HEK293T (cell line): ENCODE data around the gene ATP9A.

Experiments used
- BHLHE40 ChIP-seq: fragments of 450-650 bp; IDR thresholded peaks from 2 replicates; pipeline ENCODE4 v1.6.1; 2016; ENCODE audit warnings: mild to moderate bottlenecking, moderate library complexity, borderline replicate concordance
- CTBP1 ChIP-seq: fragments of 450-650 bp; IDR thresholded peaks from 2 replicates; pipeline ENCODE4 v1.6.1; 2016; ENCODE audit warnings: borderline replicate concordance
- FOXA1 ChIP-seq: fragments of 450-650 bp; IDR thresholded peaks from 2 replicates; pipeline ENCODE4 v1.6.1; 2016; ENCODE audit warnings: mild to moderate bottlenecking
- FOXK2 ChIP-seq: fragments of 450-650 bp; IDR thresholded peaks from 2 replicates; pipeline ENCODE4 v1.6.1; 2016; ENCODE audit warnings: mild to moderate bottlenecking
- FOXM1 ChIP-seq: fragments of 450-650 bp; IDR thresholded peaks from 2 replicates; pipeline ENCODE4 v1.6.1; 2017; ENCODE audit warnings: mild to moderate bottlenecking, borderline replicate concordance
- HDGF ChIP-seq: fragments of 450-650 bp; IDR thresholded peaks from 2 replicates; pipeline ENCODE4 v1.6.1; 2017; ENCODE audit warnings: antibody characterized with exemption, borderline replicate concordance
- L3MBTL2 ChIP-seq: fragments of 450-650 bp; conservative IDR thresholded peaks from 2 replicates; pipeline ENCODE4 v1.6.1; 2016; ENCODE audit warnings: mild to moderate bottlenecking
- LEF1 ChIP-seq: fragments of 450-650 bp; IDR thresholded peaks from 2 replicates; pipeline ENCODE4 v1.6.1; 2017; ENCODE audit warnings: mild to moderate bottlenecking, borderline replicate concordance
- NFRKB ChIP-seq: fragments of 450-650 bp; IDR thresholded peaks from 2 replicates; pipeline ENCODE4 v1.6.1; 2016; ENCODE audit warnings: mild to moderate bottlenecking, moderate library complexity
- PKNOX1 ChIP-seq: fragments of 450-650 bp; IDR thresholded peaks from 2 replicates; pipeline ENCODE4 v1.6.1; 2016
- SP1 ChIP-seq: fragments of 450-650 bp; IDR thresholded peaks from 2 replicates; pipeline ENCODE4 v1.6.1; 2017
- SUZ12 ChIP-seq: fragments of 450-650 bp; IDR thresholded peaks from 2 replicates; pipeline ENCODE4 v1.6.1; 2016; ENCODE audit warnings: mild to moderate bottlenecking
- TARDBP ChIP-seq: fragments of 450-650 bp; IDR thresholded peaks from 2 replicates; pipeline ENCODE4 v1.6.1; 2016
- ZNF384 ChIP-seq: fragments of 450-650 bp; IDR thresholded peaks from 2 replicates; pipeline ENCODE4 v1.6.1; 2016

DNA sequence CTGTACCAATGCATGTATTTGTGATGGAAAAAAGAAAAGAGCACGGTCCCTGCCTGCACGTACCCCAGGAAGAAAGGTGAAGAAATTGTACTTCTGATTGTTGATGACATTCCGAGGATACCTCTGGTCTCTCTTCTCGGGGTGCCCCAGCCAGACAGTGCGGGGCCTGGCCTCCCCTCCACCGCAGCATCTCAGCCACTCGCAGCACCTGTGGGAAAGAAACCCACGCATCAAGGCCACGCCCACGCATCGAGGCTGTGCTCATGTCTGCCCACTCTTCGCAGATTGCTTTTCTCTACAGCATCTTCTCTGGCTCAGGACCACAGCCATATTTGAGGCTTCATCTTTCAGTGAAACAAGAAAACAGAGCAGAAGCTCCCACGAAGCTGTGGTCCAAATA is 38.4 kb downstream of the ATP9A start:
- no peak for TF ChIP-seq FOXM1
- TF ChIP-seq SUZ12: no peak
- TF ChIP-seq NFRKB: no peak
- no peak for TF ChIP-seq ZNF384
- TF ChIP-seq CTBP1: no peak
- no peak for TF ChIP-seq SP1
- TF ChIP-seq TARDBP: no peak
- no peak for TF ChIP-seq FOXA1
- TF ChIP-seq BHLHE40: no peak
- TF ChIP-seq HDGF: no peak
- TF ChIP-seq LEF1: no peak
- no peak for TF ChIP-seq FOXK2
- TF ChIP-seq PKNOX1: no peak
- no peak for TF ChIP-seq L3MBTL2
